ENCODE measurements around the gene TMEM54. TPM values are rescaled to one million over a fixed set of nuclear protein-coding genes. Genes with fewer than 3 reads are reported as not detected.
A peak's percentile ranks its signal among the peaks of the same experiment; 100 is the strongest.

Gene TMEM54
- total and polyA plus RNA-seq, 11 donors = 5.6 to 15.9 (median 9.3) TPM

DNA sequence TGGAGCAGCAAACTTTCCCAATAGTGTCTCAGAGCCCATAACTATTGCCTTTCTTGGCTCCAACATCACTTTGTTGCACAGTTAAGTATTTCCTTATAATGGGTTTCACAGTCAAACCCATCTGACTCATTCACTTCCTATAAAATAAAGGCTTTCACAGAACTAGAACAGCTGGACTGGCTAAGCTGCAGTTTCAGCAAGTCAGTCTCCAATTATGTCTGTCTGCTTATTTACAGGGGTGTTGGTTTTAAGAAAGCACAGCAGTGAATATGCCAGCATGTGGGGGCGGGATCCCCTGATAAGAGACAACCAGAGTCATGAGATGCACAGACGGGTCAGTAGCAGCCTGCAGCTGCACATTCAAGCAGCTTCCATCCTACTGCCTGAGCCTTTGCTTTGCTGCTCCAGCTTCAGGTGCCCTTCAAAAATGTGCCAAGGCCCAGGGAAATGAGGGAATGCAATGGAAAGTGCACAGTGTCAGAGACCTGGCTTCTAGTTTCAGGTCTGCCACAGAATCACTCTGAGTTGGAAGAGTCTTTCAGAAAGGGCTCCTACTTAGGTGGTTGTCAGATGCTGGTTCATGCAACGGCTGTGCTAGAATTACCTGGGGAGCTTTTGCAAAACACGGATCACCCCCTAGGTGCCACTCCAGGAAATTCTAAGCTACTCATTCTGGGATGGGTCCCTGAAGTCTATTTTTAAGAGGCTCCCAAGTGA lies 38.6 kb upstream of the TMEM54 start:
- H3K4me1 ChIP-seq = peaks cover 0 to 52% (median 15%) of the 10 kb centered on the region in 12 donors
- H3K4me3 ChIP-seq = no peak overlapping the region
- TF ChIP-seq, protein P1, sequence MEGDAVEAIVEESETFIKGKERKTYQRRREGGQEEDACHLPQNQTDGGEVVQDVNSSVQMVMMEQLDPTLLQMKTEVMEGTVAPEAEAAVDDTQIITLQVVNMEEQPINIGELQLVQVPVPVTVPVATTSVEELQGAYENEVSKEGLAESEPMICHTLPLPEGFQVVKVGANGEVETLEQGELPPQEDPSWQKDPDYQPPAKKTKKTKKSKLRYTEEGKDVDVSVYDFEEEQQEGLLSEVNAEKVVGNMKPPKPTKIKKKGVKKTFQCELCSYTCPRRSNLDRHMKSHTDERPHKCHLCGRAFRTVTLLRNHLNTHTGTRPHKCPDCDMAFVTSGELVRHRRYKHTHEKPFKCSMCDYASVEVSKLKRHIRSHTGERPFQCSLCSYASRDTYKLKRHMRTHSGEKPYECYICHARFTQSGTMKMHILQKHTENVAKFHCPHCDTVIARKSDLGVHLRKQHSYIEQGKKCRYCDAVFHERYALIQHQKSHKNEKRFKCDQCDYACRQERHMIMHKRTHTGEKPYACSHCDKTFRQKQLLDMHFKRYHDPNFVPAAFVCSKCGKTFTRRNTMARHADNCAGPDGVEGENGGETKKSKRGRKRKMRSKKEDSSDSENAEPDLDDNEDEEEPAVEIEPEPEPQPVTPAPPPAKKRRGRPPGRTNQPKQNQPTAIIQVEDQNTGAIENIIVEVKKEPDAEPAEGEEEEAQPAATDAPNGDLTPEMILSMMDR (IDR thresholded peaks at IDR 0.05) = no peak
- no peak for TF ChIP-seq POLR2A (IDR thresholded peaks at IDR 0.05)
- 49 to 56% (median 52%) methylated on average over 4 of the region's 4 CpGs for WGBS, 4 donors
- intact Hi-C loops (cut with DNase I) = loop anchor here in 7 of 10 donors (5.0 to 10.0 kb wide), 6 partner anchors 55 to 145 kb away; partner anchors contain the start of gene AZIN2 (in 4 of the 7)
- H3K27ac ChIP-seq = peak overlapping the region in 6 of 12 donors; percentile 12 to 63 (median 26)
- peaks cover 0 to 97% (median 85%) of the 10 kb centered on the region in 9 donors for H3K36me3 ChIP-seq
- H3K9me3 ChIP-seq = no peaks in the 10 kb centered on the region
- H3K27me3 ChIP-seq = no peaks in the 10 kb centered on the region
- DNase-seq (peak in 4 of 5 donors; percentile 64 to 80 (median 76)), ATAC-seq (peak; percentile 63 to 95 (median 93))

DNA sequence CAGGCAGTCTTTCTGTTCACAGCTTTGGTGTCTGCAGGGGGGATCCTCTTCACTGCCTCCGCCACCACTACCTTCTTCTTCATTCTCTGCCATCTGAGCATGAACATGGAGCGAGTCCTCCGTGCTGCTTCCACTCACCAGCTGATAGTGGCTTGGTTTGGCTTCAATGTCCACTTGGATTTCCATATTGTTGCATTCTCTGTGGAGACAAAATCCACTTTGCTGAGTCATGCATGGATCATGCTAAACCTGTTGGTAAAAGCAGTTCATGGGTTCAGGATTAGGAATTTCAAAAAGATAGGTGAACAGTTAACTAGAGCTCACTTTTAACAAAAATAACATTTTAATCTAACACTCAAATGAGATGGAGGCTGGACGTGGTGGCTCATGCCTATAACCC lies 35.9 kb upstream of the TMEM54 start:
- no peak overlapping the region for H3K4me3 ChIP-seq
- no peaks in the 10 kb centered on the region for H3K9me3 ChIP-seq
- H3K27ac ChIP-seq = peak overlapping the region in 1 of 12 donors; percentile 15
- DNase-seq = no peak
- TF ChIP-seq, protein P1 (IDR thresholded peaks at IDR 0.05) = no peak
- no peak for TF ChIP-seq POLR2A (IDR thresholded peaks at IDR 0.05)
- intact Hi-C loops (cut with DNase I) = loop anchor here in 6 of 10 donors (5.0 to 10.0 kb wide), 5 partner anchors 68 to 148 kb away; partner anchors contain the start of gene AZIN2 (in 4 of the 6)
- 95 to 97% (median 96%) methylated on average over 4 of the region's 4 CpGs for WGBS, 4 donors
- H3K27me3 ChIP-seq = no peaks in the 10 kb centered on the region
- H3K36me3 ChIP-seq = peaks cover 0 to 74% (median 57%) of the 10 kb centered on the region in 9 donors
- ATAC-seq = no peak
- H3K4me1 ChIP-seq = peaks cover 0 to 64% (median 24%) of the 10 kb centered on the region in 12 donors

DNA sequence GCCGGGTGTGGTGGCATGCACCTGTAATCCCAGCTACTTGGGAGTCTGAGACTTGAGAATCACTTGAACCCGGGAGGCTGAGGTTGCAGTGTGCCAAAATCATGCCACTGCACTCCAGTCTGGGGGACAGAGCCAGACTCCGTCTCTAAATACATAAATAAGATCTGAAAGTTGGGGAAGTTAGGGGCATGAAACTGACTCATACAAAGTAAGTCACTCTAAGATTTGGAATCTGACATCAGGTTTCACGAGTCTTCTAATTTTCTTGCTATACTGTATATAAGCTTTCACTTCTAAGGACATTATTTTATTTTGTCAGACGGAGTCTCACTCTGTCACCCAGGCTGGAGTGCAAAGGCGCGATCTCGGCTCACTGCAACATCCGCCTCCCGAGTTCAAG lies 33.3 kb upstream of the TMEM54 start:
- TF ChIP-seq, protein P1 (IDR thresholded peaks at IDR 0.05) = no peak
- no peak for TF ChIP-seq POLR2A (IDR thresholded peaks at IDR 0.05)
- ATAC-seq = no peak
- no peak overlapping the region for H3K4me3 ChIP-seq
- H3K27me3 ChIP-seq = no peaks in the 10 kb centered on the region
- no peak for DNase-seq
- intact Hi-C loops (cut with DNase I) = loop anchor here in 9 of 10 donors (1.0 to 10.0 kb wide), 8 partner anchors 70 to 153 kb away; partner anchors contain the start of gene AZIN2 (in 6 of the 9)
- H3K4me1 ChIP-seq = peaks cover 0 to 41% (median 16%) of the 10 kb centered on the region in 12 donors
- H3K9me3 ChIP-seq = no peaks in the 10 kb centered on the region
- WGBS, 4 donors = 91 to 96% (median 95%) methylated on average over 10 of the region's 10 CpGs
- H3K27ac ChIP-seq = peak overlapping the region in 4 of 12 donors; percentile 25 to 56 (median 46)
- peaks cover 0 to 50% (median 37%) of the 10 kb centered on the region in 9 donors for H3K36me3 ChIP-seq

DNA sequence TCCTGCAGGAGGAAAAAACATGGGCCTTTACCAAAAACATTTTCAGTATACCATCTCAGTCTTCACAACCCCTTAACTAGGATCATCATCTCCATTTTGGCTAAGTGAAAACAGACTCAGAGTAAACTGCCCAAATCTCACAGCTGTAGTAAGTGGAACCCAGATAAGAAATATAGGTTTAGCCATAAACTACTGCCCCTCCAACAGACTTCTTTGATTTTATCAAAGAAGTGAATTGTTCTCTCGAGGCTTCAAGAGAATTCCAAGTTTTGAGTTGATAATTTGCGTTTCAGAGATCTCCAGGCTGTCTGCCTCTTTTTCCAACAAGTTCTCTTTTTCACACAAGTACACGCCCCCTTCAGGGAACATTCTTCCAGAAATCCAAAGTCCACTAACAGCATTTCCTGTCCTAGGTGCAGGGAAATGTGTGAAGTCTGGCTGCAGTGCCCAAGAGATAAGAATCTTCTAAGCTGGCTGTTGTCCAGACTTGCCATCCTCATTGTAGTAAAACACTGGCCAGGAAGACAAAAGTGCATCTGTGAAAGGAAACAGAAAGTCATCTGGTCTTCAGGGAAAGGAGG lies 32.6 kb upstream of the TMEM54 start:
- H3K27me3 ChIP-seq = no peaks in the 10 kb centered on the region
- 32 to 46% (median 42%) methylated on average over 3 of the region's 3 CpGs for WGBS, 4 donors
- intact Hi-C loops (cut with DNase I) = loop anchor here (1.0 to 10.0 kb wide), 10 partner anchors 71 to 153 kb away; partner anchors contain the start of gene AZIN2 (in 6 of the 10)
- peak in 3 of 4 donors; percentile 31 to 74 (median 63) for ATAC-seq
- H3K36me3 ChIP-seq = peaks cover 0 to 44% (median 33%) of the 10 kb centered on the region in 9 donors
- TF ChIP-seq POLR2A (IDR thresholded peaks at IDR 0.05) = no peak
- TF ChIP-seq, protein P1 (IDR thresholded peaks at IDR 0.05) = peak in 1 of 12 donors; percentile 6
- no peak overlapping the region for H3K4me3 ChIP-seq
- H3K9me3 ChIP-seq = no peaks in the 10 kb centered on the region
- H3K4me1 ChIP-seq = peaks cover 0 to 34% (median 11%) of the 10 kb centered on the region in 12 donors
- DNase-seq = peak in 1 of 5 donors; percentile 35
- peak overlapping the region in 9 of 12 donors; percentile 2 to 56 (median 45) for H3K27ac ChIP-seq
